GM21619 (cell line): ENCODE data around the gene PPP1R16B.

ENCODE experiments used
- ATAC-seq: cut with Tn5 transposase; IDR thresholded peaks from one replicate; pipeline ENCODE4 v1.9.1; 2021; ENCODE audit not compliant: unreplicated experiment

PPP1R16B gene

DNA sequence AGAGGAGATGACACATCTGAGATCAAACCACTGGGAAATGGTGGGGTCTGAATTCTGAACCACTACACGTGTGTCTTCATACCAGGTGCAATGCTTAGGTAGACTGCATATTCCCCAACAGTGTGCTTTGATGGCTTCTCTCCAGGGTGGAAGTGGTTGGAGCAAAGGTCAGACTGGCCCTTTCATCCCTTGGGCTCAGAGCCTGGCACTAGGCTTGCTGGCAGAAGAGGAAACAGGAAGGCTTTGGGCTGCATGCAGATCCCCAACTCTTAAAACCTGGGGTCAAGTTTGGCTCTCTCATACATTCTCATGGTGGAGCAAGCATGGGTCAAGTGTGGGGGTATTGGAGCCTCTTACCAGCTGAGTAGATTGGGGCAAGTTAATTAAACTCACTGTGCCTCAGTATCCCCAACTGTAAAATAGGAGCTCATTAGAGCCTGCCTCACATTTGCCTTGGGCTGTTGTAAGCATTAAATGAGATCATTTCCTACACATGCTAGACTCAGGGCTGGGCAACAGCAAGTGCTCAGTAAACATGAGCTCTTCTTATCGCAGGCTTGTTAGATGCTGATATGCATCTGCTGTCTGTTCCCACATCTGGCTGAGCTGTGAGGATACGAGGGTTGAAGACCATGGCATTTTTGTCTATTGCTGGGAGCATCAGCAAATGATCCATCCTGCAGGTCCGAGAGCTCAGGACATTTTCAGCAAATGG is 69.1 kb downstream of the PPP1R16B start:
- no peak for ATAC-seq

DNA sequence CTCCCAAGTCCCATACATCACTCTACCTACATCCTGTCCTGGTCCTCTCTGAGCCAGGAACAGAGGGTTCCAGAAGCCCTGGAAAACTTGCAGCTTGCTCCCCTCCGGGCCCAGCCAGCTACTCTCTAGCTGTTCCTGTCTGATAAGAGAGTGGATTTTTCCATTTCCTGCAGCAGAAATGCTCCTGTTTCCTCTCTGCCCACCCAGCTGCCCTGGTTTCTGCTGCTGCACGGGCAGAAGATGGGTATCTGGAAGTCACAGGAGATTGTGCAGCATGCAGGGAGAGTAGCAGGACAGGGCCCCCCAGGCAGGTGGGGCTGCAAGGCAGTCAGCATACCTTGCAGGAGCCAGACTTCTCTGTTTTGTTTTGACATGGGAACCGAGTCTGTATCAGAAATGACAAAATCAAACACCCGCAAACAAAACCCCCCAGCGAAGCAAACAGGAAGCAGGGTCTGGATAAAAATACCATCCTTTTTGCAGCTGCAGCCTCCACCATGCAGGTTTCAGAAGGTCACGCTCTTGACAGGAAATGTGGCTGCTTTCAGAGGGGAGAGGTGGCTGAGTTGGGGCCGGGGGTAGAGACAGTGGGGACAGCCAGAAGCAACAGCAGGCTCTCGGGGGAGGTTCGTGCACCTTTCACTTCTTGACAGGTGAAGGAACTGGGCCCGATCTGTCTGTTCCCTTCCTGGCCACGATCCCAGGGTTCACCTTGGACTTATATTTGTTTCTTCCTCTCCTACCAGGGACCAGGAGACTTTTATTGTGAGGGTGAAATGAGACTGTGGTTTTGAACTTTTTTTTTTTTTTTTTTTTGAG is 69.9 kb downstream of the PPP1R16B start:
- ATAC-seq, result peak; percentile 46

DNA sequence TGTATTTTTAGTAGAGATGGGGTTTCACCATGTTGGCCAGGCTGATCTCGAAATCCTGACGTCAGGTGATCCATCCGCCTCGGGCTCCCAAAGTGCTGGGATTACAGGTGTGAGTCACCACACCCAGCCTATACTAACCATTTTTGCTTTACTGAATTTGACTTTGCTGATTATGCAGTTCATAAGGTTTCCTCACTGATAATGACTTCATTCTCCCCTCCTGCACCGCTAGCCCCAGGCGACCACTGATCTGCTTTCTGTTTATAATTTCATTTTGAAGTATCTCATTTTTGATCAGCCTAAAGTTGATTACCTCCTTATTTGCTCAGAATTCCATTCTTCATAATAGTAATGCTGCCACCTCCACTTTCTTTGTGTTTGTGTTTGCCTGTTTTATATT is 72.0 kb downstream of the PPP1R16B start:
- ATAC-seq, result no peak

DNA sequence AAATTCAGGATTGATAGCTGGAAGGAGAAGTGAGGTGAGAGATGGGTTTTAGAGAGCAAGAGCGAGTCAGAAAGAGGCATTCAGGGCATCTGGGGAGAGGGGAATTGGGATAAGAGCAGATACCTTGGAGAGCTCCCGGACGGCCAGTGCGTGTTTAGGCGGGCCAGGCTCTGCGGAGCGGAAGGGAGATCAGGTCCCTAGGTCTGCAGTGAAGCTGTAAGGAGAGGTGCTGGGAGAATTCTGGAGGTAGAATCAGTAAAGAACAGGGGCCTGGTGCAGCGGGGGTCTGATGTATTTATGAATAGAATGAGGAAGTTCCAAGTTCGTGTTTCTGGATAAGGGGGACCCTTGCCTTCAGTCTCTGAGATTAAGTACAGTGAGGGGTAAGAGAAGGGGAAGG is 73.4 kb downstream of the PPP1R16B start:
- no peak for ATAC-seq

DNA sequence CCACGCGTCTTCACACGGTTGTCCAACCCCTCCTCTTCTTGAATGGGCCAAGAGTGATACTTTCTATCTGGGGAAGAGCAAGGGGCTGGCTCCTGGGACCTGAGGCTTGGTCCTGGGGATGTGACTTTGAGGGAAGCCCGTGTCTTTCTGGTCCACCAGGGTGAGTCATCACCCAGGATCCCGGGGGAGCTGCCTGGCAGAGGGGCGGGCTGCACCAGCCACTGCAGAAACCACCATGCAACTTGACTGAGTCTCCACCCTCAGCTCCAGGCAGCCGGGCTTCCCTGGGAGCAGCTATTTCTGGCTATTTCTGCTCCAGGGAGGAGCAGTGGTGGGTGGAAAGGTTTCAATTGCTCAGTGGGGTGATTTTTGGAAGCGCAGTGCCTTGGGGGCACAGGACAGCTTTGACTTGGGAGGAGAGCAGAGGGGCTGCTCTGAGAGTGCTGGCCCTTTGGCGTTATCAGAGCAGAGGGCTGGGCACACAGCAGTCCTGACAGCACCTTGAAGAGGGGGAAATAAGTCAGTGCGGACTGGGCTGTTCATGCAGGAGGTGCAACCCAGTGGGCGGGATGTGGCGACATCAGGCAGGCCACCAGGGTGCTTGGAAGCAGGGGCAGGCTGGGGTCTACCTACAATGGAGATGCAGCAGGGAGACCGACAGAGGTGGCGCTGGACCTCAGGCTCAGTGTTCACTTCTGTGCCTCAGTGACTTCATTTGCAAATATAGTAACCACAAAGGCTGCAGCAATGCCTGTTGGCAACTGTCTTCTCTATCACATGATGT is 75.6 kb downstream of the PPP1R16B start:
- no peak for ATAC-seq

DNA sequence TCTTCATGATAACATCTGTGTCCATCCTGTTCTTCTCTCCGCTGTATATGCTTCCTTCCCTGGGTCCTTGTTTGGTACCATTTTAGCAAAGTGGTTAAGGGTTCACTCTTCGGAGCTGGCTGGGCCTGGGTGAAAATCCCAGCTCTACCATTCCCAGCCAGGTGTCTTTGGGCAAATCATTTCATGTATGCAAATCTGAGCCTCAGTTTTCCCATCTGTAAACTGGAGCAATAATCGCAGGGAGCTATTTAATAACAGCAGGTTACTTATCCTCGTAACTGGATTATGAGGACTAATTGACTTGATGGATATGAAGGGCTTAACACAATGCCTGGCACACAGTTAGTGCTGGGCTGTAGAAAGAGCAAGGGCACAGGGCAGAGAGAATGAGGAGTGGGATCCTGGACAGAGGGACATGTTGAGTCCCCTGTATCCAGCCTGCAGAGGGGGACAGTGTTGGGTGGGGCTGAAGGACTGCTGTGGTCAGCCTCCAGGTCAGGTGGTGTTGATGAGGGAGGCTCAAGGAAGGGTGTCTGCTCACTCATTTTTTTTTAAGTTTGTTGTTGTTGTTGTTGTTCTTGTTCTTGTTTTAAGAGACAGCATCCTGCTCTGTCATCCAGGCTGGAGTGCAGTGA is 76.4 kb downstream of the PPP1R16B start:
- ATAC-seq, result no peak

DNA sequence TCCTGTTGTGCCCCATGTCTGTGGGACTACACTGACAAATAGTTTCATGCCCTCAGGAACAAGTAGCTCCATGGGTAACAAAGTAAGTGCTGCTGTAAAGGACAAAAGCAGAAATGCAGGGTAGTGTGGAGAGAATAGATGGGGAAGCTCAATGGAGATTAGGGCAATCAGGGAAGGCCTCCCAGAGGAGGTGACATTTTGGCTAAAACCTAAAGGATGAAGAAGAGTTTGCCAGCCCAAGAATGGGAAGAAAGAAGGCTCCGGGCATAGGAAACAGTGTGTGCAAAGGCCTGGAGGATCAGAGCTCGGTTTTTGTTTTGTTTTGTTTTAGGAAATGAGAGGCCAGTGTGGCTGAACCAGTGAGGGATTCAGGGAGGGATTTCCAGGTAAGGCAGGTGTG is 77.1 kb downstream of the PPP1R16B start:
- ATAC-seq, result no peak

DNA sequence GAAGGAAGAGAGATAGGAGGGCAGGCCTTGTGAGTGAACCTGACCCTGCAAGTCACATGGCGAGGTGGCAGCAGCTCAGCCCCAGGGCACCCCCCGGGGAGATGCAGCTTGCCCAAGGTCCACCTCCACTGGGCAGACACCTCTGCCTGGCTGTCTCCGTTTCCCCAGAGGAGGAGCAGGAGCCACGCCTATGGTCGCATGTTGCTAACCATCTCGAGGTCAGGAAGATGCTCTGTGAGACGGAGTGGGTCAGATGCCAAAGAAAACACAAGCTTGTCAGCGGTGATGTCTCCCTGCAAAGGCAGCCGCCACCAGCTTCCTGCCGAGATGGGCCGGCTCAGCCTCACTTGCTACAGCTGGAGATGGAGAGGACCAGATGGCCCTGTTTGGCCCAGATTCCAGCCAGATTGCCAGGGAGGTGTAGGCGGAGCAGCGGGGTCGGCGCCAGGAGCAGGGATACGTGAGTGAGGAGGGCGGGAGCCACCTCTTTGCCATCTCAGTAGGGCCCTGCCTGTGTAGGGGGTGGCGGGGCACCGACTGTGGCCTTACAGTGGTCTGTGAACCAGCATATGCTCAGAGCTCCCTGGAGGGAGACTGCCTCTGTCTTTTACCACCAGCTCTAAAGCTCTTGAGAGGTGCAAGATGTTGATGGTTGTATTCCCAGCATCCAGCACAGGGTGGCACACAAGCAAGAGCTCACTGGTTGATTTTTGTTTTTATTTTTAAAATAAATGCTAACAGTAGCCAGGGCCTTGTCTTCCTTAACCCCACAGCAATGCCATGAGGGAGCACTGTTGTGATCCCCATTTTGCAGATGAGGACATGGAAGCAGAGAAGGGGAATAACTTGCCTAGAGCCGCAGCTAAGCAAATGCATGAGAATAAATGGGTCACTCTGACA is 77.8 kb downstream of the PPP1R16B start:
- no peak for ATAC-seq

DNA sequence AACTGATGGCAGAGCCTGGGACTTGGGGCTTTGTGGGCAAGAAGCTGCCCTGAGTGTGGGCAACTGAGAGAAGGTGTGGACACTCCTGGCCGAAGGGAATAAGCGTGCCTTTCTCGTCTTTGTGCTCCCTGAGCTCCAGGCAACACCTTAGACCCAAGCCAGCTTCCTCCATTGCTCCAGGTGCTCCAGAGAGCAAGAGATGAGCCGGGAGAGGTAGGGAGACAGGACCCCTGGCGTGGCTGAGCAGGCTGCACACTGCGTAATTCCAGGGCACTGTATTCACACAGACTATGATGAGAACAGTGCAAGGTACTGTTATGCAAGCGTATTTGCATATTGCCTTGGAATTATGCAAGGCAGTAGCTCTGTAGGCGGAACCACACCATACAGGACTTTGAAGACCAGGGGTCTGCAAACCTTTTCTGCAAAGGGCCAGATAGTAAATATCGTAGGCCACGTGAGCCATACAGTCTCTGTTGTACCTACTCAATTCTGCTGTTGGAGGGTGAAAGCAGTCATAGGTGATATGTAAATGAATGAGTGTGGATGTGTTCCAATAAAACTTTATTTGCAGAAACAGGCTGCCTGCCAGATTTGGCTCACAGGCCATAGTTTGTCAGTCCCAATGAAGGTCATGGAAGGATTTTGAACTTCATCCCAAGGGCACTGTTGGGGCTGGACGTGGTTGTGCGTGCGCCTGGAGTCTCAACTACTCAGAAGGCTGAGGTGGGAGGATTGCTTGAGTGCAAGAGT is 78.7 kb downstream of the PPP1R16B start:
- no peak for ATAC-seq

DNA sequence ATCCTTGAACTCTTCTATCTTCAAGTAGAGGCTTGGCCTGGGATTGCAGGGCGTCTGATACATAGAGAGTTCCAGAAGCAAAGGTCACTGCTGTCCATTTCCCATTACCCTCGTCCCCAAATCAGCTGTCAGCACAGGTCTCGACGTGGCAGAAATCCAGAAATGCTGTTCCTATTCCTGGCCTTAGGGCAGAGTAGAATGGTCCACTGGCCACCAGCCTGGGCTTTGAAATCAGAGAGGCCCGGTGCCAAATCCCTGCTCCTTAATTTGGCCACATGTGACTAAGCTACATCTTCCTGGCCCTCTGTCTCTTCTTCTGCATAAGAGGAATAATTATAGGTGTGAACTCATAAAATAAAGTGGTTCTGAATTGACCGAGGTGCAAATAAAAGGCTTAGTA is 79.9 kb downstream of the PPP1R16B start:
- ATAC-seq, result no peak

DNA sequence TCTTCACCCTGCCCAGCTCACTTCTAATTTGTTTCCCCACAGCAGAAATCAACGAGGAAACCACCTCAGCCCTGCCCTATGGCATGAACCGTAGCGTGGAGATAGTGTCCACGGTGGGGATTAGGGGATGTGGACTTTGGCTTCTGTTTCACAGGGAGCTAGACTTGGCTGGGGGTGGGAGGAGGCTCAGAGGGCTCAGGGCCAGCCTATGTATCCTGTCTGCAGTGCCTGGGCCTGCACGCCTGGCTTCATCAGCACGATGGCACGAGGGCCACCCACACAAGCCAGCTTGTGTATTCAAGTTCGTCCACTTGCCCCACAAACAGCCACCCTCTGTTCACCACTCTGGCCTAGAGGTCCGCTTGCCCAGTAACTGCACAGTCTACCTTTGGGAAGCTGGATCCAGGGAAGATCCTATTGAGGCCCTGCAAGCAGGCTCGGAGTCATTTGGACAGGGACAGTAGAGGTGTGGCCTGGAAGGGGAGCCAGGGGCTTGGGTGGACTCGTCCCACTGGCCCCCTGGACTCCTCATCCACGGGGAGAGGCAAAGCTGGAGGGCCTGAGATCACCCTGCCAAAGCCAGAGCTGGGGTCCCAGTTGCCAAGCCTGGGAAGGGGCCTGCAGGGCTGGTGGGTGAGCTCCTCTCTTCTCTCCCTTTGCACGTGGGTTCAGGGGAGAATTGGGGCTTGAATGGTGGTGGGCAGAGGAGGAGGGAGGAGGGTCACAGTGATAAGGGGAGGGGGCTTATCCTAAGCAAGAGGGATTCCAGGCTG is 82.7 kb downstream of the PPP1R16B start:
- ATAC-seq, result no peak

DNA sequence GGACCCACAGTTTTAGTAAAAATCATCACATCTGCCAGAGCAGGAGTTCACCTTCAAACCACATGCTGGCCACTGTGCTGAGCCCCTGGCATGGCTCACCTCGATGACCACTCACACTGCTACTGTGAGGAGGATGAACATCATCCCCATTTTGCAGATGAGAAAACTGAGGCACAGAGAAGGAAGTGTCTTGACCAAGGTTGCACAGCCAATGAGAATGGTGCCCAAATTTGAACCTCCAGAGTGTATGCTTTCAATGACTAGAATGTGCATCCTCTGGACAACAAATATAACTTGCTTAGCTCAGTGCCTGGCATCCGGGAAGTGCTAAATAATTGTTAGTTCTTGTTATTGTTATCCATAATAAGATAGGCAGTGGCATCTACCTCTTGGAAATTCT is 83.6 kb downstream of the PPP1R16B start:
- no peak for ATAC-seq

DNA sequence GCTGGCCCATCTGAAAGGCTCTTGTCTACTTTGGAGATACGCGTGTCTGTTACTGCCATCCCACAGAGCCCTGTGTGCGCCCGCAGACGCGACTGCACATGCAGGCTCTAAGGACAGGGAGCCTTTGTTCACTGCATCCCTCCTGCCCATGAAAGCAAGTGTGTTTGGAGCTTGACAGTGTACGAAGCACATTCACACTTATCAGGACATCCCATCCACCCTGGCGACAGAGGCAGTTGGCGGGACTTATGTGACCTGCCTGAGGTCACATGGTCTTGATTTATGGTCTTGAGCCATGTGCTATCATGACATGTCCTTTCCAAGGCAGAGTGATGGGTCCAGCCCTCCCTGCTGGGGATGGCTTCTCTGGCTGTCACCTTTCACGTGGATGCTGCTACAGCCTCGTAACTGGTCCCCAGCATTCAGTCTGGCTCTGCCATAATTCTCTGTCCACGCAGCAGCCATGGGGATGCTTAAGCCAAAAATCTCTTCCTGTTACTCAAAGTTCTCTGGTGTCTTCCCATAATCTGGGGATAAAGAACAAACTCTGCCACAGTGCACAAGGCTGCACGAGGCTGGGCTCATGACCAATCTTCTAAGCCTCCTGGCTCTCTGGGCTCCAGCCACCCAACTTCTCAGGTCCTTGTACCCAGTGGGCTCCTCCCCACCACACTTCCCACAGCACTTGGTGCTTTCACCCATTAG is 84.4 kb downstream of the PPP1R16B start:
- ATAC-seq, result no peak

DNA sequence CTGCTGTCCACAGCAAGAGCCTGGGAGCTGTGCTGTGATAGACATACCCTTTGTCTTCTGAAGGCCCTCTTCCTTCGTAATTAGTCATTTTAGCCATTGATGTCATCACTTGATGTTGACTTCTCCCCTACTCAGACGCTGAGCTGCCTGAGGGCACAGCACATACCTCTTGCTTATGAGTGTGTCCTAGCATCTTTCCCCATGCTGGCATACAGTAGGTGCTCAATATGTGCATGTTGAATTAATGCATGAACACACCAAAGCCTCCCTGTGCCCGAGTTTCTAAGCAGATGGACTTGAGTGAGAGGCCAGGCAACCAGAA is 85.0 kb downstream of the PPP1R16B start:
- no peak for ATAC-seq

DNA sequence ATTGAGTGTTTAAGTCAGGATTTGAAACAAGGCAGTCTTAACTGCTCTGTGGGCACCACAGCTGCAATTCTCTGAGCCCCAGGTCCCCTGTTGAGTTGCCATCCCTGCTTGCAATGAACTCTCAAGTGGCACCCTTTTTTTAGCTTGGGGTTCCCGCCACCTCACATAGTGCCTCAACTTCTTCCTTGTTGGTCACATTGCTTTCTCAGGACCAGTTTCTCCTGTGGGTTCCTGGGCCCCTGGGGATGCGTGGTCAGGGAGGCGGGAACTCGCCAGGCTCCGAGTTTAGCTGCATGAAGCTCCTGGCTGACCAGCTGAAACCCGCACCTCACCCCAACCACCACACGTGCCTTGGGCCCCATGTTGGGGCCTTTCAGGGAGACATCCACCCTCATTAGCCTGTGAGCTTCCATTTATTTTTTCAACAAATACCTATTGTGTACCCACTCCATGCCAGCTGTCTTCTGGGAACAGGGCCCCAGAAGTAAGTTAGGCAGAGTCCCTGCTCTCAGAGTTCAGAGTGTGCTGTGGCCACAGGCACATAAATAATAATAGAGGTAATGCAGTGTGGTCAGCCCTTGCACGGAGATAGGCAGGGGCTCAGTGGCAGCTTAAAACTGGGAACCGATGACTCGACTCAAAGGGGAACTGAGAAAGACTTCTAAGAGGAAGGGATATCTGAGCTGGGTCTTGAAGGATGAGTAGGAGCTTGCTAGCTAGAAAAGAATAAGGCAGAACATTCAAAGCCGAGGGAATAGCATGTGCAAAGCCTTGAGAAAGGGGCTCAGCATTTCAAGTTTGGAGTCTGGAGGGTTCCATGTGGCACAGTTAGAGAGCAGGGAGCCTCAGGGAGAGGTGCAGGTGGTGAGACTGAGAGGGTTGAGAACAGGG is 86.8 kb downstream of the PPP1R16B start:
- peak; percentile 58 for ATAC-seq

DNA sequence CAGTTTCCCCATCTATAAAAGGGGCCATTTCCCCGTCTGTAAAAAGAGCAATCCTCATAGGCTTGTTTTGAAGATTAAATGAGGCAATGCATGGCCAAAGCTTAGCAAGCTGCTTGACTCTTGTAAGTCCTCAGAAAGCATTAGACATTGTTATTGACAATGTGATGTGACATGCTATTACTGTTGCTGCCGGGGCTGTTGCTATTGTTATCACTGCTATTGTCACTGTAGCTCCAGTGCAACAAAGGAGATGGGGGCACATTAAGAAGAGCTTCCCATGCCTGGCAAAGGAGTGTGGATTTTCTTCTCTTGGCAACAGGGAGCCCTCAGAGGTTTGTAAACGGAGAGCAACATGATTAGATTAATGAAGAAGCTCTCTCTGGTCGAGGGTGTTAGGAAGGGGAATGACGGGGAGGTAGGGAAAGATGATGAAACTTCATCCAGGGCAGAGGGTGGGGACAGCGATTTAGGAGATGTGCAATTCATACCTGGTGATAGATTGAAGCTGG is 87.6 kb downstream of the PPP1R16B start:
- ATAC-seq, result no peak

DNA sequence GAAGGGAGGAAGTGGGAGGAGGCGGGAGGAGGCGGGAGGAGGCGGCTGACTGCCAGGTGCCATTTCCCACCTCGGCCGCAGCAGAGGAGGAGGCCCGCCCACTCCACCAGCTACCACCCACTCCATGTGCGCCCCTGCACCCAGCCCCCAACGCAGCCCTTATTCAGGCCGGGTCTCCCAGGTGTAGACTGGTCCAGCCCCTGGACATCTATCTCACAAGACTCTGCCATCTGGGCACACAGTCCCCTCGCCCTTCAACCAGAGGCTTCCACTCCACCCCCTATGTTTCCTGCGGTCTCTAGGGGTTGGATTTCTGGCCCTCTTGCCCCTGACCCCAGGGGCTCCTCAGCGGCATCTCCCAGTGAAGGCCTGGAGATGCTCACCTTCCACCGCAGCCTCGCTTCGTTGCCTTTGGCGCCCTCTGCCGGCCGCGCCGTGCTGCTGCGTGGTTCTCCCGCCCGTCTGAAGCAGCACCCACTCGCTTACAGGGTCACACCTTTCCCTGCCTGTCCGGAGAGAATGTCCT is 88.1 kb downstream of the PPP1R16B start:
- peak; percentile 49 for ATAC-seq
